Kidney capillary endothelial cell (primary cell): ENCODE data around the gene RHOBTB3.
"Not testable (repeated sequence)": the region's sequence is repeated elsewhere in the genome, so short reads cannot be mapped to it uniquely, and the experiment has no call there.

ENCODE experiments used
- DNase-seq: peaks from one replicate; pipeline ENCODE4 v3.0.0-alpha.2; 2018; ENCODE audit warnings: low spot score

RHOBTB3 gene

GRCh38 chr5:95821110-95822021 is 90.2 kb downstream of the RHOBTB3 start:
- DNase-seq, result no peak

GRCh38 chr5:95822043-95822541 is 91.0 kb downstream of the RHOBTB3 start:
- peak; percentile 94 for DNase-seq

- DNase-seq, result peak; percentile 64
Observed at GRCh38 chr5:95822542-95823181, 91.5 kb downstream of the RHOBTB3 start, which contains the start of gene GLRX. Gene GLRX (minus strand): TSS chr5:95822726. CDS start chr5:95822662, 64 bp downstream.

- no peak for DNase-seq
Observed at GRCh38 chr5:95823218-95823737, 92.1 kb downstream of the RHOBTB3 start.

GRCh38 chr5:95823738-95824609 is 92.8 kb downstream of the RHOBTB3 start:
- DNase-seq, result peak; percentile 92

GRCh38 chr5:95824747-95825146 is 93.6 kb downstream of the RHOBTB3 start:
- no peak for DNase-seq

GRCh38 chr5:95825495-95825894 is 94.4 kb downstream of the RHOBTB3 start:
- DNase-seq, result no peak

- no peak for DNase-seq
Observed at GRCh38 chr5:95826949-95827891, 96.1 kb downstream of the RHOBTB3 start.

GRCh38 chr5:95827892-95828246 is 96.7 kb downstream of the RHOBTB3 start:
- no peak for DNase-seq

GRCh38 chr5:95830226-95830625 is 99.1 kb downstream of the RHOBTB3 start:
- DNase-seq, result no peak

GRCh38 chr5:95832664-95833063 is 101.5 kb downstream of the RHOBTB3 start:
- no peak for DNase-seq

- peak; percentile 63 for DNase-seq
Observed at GRCh38 chr5:95835682-95836385, 104.7 kb downstream of the RHOBTB3 start.

- DNase-seq, result no peak
Observed at GRCh38 chr5:95836544-95836943, 105.4 kb downstream of the RHOBTB3 start.

GRCh38 chr5:95836971-95837370 is 105.8 kb downstream of the RHOBTB3 start:
- DNase-seq, result not testable (repeated sequence)

- no peak for DNase-seq
Observed at GRCh38 chr5:95837492-95837891, 106.4 kb downstream of the RHOBTB3 start.

- DNase-seq, result no peak
Observed at GRCh38 chr5:95838001-95838520, 106.9 kb downstream of the RHOBTB3 start.

GRCh38 chr5:95838556-95838955 is 107.4 kb downstream of the RHOBTB3 start:
- DNase-seq, result no peak

GRCh38 chr5:95839658-95840057 is 108.5 kb downstream of the RHOBTB3 start:
- DNase-seq, result no peak

GRCh38 chr5:95840956-95841705 is 110.0 kb downstream of the RHOBTB3 start:
- DNase-seq, result no peak
